Measurements from ENCODE around the gene NPL. TPM values are rescaled to one million over a fixed set of nuclear protein-coding genes. Genes with fewer than 3 reads are reported as not detected.

NPL gene
- total RNA-seq, 4 donors from 2014 or later: 2.2 to 45.9 (median 10.1) TPM

GRCh38 chr1:182850319-182850718, 60.7 kb downstream of the NPL start:
- no peak overlapping the region for H3K4me3 ChIP-seq
- peaks cover 4 to 89% (median 19%) of the 10 kb centered on the region in 3 donors for H3K36me3 ChIP-seq
- WGBS, 2 donors: 96% methylated on average over 4 of the region's 4 CpGs
- TF ChIP-seq CTCF (IDR thresholded peaks at IDR 0.05): no peak
- no peak for TF ChIP-seq POLR2A (IDR thresholded peaks at IDR 0.05)
- TF ChIP-seq EP300 (IDR thresholded peaks at IDR 0.05): no peak
- no peaks in the 10 kb centered on the region for H3K9me3 ChIP-seq
- H3K27ac ChIP-seq: no peak overlapping the region
- H3K4me1 ChIP-seq: peaks cover 0 to 9% (median 2%) of the 10 kb centered on the region in 4 donors
- DNase-seq (ENCODE audit: low spot score in 2 of 2): no peak
- H3K27me3 ChIP-seq: no peaks in the 10 kb centered on the region

- DNase-seq (ENCODE audit: low spot score in 2 of 2): no peak
- TF ChIP-seq CTCF (IDR thresholded peaks at IDR 0.05) (no peak), EP300 (IDR thresholded peaks at IDR 0.05) (no peak), POLR2A (IDR thresholded peaks at IDR 0.05) (no peak)
- Histone ChIP-seq H3K36me3 (peaks cover 4 to 92% (median 31%) of the 10 kb centered on the region in 3 donors), H3K4me3 (no peak overlapping the region), H3K27me3 (no peaks in the 10 kb centered on the region), H3K27ac (no peak overlapping the region), H3K9me3 (no peaks in the 10 kb centered on the region), H3K4me1 (peaks cover 0 to 7% (median 0%) of the 10 kb centered on the region in 4 donors)
- WGBS, 2 donors: 76 to 93% methylated on average over 1 of the region's 1 CpG
Observed at GRCh38 chr1:182851825-182852224, 62.3 kb downstream of the NPL start.

GRCh38 chr1:182855911-182856310, 66.3 kb downstream of the NPL start:
- Histone ChIP-seq H3K27me3 (no peaks in the 10 kb centered on the region), H3K36me3 (peaks cover 8 to 95% (median 44%) of the 10 kb centered on the region in 3 donors), H3K27ac (no peak overlapping the region), H3K4me3 (no peak overlapping the region), H3K9me3 (no peaks in the 10 kb centered on the region), H3K4me1 (peaks cover 0 to 7% (median 0%) of the 10 kb centered on the region in 4 donors)
- TF ChIP-seq EP300 (IDR thresholded peaks at IDR 0.05) (no peak), CTCF (IDR thresholded peaks at IDR 0.05) (no peak), POLR2A (IDR thresholded peaks at IDR 0.05) (no peak)
- no peak for DNase-seq (ENCODE audit: low spot score in 2 of 2)
- 52 to 64% methylated on average over 4 of the region's 4 CpGs for WGBS, 2 donors

GRCh38 chr1:182857212-182857611, 67.6 kb downstream of the NPL start:
- TF ChIP-seq POLR2A (IDR thresholded peaks at IDR 0.05) (no peak), CTCF (IDR thresholded peaks at IDR 0.05) (no peak), EP300 (IDR thresholded peaks at IDR 0.05) (no peak)

GRCh38 chr1:182860658-182861057, 71.1 kb downstream of the NPL start:
- TF ChIP-seq POLR2A (IDR thresholded peaks at IDR 0.05) (no peak), EP300 (IDR thresholded peaks at IDR 0.05) (no peak), CTCF (IDR thresholded peaks at IDR 0.05) (no peak)
- DNase-seq (ENCODE audit: low spot score in 2 of 2): no peak
- Histone ChIP-seq H3K36me3 (peaks cover 4 to 100% (median 39%) of the 10 kb centered on the region in 3 donors), H3K4me3 (no peak overlapping the region), H3K9me3 (no peaks in the 10 kb centered on the region), H3K27ac (no peak overlapping the region), H3K27me3 (no peaks in the 10 kb centered on the region), H3K4me1 (no peaks in the 10 kb centered on the region)
- WGBS, 2 donors: 89 to 92% methylated on average over 4 of the region's 4 CpGs

More at GRCh38 chr1:182857212-182857611, 67.6 kb downstream of the NPL start:
- H3K36me3 ChIP-seq: peaks cover 8 to 100% (median 50%) of the 10 kb centered on the region in 3 donors
- DNase-seq (ENCODE audit: low spot score in 2 of 2): no peak
- H3K9me3 ChIP-seq: no peaks in the 10 kb centered on the region
- no peak overlapping the region for H3K4me3 ChIP-seq
- 84 to 95% methylated on average over 3 of the region's 3 CpGs for WGBS, 2 donors
- peaks cover 0 to 7% (median 0%) of the 10 kb centered on the region in 4 donors for H3K4me1 ChIP-seq
- no peaks in the 10 kb centered on the region for H3K27me3 ChIP-seq
- H3K27ac ChIP-seq: no peak overlapping the region
